Fibroblast of the conjunctiva (primary cell): ENCODE data around the gene SLC6A18.
"Not testable (repeated sequence)": the region's sequence is repeated elsewhere in the genome, so short reads cannot be mapped to it uniquely, and the experiment has no call there.

Experiments used
- DNase-seq: peaks from one replicate; pipeline ENCODE4 v3.0.0-alpha.2; 2010; ENCODE audit warnings: low read depth

SLC6A18 gene

GRCh38 chr5:1254196-1254595 is 29.0 kb downstream of the SLC6A18 start:
- DNase-seq: no peak

GRCh38 chr5:1255081-1255561 is 29.9 kb downstream of the SLC6A18 start:
- no peak for DNase-seq

DNA sequence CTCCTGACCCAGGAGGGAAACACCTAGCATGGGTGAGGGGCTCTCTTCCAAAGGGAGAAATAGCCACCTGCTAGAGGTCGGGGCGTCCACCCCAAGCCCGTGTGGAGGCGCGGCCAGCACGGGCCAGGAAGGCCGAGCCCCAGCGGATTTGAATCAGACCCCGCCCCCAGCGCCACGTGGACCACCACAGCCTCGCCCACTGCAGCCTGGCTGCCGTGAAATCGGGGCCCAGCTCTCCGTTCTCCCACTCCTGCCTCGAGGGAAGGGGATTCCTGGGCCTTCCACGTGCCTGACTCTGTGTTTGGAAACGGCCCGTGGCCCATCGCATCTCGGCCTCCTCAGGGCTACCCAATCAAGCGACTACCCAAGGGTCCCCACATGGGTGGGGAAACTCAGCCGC is 31.6 kb downstream of the SLC6A18 start:
- no peak for DNase-seq

- DNase-seq: no peak
Observed at GRCh38 chr5:1257363-1257762, 32.2 kb downstream of the SLC6A18 start.

DNA sequence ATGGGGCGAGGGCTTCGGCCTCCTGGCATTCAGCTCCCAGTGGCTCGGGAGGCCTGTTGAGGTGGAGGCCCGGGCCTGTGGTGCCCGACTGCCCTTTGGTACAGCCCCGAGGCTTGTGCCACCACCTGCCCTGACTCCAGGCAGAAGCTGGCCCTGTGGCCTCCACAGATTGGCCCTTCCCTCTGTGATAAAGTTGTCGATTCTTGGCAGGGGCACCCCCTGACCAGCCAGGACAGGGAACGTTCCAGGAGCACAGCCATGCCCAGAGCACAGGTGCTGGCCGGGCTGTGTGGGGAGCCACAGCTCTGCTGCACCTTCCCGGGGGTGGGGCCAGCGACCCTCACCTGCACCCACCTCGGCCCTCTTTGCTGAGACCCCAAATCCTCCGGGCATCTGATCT is 32.7 kb downstream of the SLC6A18 start:
- DNase-seq: no peak

GRCh38 chr5:1259806-1260480 is 34.8 kb downstream of the SLC6A18 start:
- no peak for DNase-seq

DNA sequence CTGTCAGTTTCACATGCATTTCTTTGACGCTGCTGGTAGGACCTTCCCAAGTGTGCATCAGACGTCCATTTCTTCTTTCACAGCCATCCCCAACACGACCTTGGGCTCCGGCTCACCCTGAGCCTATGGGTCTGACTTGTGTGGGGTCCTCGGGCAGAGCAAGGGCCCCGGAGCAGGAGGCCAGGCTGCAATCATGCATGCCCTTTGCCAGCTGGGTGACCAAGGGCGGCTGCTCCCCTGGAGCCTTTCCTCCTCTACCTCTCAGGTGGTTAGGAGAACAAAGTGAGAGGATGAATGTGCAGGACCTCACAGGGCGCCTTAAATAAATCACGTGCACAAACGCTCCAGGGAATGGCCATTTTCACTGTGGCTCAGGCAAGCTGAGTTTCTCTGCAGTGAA is 36.5 kb downstream of the SLC6A18 start:
- no peak for DNase-seq

DNA sequence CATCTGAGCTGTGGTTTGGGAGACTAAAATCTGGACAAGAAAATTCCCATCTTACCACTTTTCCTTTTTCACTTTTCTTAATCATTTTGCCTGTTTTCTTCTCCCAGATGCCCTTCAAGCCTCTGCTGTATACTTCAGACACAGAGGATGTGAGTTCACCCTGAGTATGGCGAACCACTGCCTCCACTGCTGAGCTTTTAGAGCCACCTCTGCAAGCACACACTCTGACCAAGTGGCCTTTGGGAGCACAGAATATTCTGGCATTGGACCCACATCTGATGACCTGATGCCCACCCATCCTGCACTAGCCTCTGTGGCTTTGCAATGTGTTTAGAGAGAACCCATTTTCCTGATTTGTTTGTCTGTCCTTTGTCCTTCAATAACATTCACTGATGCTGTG is 37.2 kb downstream of the SLC6A18 start:
- no peak for DNase-seq

GRCh38 chr5:1264211-1264610 is 39.0 kb downstream of the SLC6A18 start:
- no peak for DNase-seq

DNA sequence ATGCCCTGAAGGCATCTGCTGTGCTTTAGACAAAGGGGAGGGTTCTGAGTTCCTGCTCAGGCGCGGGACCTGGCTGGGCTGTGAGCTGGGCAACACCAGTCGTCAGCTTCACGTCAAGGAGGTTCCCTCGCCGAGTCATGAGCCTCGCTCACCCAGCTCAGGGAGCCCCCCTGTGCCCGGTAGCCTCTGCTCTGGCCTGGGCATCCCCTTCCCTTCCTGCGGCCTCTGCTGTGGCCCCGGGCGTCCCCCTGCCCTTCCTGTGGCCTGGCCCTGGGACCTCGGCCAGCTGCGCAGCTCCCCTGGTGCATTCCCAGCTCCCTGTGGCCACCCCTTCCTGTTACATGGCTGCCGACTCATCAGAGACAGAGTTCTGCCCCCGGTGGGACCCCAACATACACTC is 39.8 kb downstream of the SLC6A18 start:
- no peak for DNase-seq

DNA sequence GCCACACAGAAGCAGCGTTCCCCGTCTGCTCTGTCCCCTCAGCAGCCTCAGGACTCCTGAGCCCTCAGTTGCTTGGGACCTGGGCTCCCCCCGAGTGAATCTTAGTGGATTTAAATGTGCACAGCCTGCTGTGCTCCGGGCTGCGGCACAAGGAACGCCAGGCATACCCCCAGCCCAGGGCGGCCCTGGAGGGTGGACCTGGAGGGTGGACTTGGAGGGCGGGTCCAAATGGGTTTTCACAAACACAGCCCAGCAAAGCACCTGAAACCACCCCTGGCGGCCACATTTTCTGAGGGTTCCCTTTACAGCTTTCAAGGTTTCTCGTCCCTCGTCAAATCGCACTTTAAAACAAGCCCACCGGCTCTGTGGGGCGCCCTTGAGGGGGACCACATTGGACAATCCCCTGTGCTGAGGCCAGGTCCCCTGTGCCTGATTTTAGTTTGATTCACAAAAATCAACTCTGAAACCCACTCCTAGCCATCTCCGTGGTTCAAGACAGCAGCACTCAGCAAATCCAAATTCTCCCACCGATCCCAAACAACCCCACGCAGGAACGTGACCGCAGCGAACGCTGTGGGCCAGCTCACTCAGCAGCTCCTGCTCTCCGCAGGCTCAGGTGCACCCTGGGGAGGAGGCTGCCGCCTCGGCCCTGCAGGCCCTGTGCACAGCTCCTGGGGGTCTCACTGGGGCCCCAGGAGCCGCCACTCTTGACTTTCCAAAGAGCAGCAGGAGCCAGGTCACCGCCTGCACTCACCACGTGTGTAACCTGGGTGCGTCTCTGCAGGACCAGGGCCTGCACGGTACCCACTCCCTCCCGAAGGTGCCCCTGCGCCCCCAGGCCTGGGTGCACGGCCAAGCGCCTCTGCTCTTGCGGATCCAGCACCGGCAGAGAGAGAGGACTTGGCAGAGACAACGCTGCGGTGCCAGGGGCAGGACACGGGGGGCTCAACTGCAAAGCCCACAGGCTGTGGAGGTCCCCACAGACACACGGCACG is 40.6 kb downstream of the SLC6A18 start:
- DNase-seq: no peak

DNA sequence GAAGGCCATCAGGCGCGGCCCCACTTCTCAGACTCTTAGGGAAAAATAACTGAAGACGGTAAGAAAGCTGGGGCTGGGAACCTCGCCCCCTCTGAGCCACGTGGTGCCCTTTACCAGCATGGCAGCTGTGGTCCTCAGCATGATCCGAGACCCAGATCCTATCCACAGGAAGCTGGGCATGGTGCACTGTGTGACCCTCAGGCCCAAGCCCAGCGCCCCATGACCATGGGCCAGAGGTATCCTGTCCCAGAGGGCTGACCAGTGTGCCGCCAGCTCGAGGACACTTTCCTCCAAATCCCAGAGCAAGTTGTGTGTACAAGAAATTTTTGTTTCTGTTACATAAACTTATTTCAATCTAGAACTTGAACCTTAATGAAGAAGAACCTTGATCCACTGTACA is 41.6 kb downstream of the SLC6A18 start:
- DNase-seq: no peak

DNA sequence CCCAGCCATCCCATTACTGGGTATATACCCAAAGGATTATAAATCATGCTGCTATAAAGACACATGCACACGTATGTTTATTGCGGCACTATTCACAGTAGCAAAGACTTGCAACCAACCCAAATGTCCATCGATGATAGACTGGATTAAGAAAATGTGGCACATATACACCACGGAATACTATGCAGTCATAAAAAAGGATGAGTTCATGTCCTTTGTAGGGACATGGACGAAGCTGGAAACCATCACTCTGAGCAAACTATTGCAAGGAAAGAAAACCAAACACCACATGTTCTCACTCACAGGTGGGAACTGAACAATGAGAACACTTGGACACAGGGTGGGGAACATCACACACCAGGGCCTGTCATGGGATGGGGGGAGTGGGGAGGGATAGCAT is 42.3 kb downstream of the SLC6A18 start:
- not testable (repeated sequence) for DNase-seq

DNA sequence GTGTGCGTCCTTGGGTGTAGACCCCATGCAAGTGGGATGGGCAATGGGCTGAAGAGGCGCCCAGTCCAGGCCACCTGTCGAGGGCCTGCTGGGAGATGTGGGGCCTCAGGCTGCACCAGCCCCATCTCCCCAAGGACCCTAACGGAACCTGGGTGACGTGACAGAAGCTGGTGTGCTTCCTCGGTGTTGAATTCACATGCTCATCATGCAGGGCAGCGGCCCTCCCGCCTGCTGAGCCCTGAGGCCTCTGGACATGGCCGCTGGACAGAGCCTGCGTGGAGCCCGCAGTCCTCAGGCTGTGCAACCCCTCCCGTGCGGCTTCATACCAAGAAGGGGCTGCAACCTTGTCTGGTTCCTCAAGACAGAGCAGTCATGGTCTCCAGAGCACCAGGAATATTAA is 42.9 kb downstream of the SLC6A18 start:
- DNase-seq: no peak

DNA sequence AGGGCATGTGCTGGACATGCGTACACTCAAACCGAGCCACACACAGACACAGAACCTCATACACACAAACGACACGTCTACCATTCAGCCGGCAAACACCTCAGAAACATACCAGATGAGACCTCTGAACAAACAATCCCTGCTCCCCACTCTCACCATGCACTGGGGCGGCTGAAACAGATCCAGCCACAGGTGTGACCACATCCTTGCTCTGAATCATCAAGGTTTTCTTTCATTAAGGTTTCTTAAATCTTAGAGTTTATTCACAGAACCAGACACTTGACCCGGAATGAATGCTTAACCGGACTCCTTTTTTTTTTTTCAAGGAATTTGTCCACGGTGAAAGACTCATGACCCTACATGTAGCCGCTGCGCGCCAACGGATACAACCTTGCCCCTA is 43.5 kb downstream of the SLC6A18 start:
- no peak for DNase-seq

DNA sequence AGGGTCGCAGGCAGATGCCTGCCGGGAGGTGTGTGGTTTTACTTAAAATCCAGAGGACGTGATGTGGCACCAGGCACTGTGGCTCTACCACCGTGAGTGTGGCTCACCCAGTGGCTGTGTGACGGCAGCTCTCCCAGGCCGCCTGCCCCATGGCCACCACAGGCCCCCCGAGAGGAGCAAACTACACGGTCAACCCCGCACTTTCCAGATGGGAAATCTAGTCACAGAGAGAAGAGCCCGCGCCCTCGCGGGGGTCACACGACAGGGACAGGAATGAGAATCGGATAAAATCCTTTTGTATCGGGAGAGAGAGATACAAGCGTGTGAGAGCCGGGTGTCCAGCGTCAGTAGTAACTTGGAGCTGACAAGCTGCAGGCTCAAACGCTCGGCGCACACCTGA is 45.2 kb downstream of the SLC6A18 start:
- DNase-seq: no peak

GRCh38 chr5:1270933-1271914 is 46.0 kb downstream of the SLC6A18 start:
- no peak for DNase-seq

GRCh38 chr5:1272201-1272600 is 47.0 kb downstream of the SLC6A18 start:
- no peak for DNase-seq

- no peak for DNase-seq
Observed at GRCh38 chr5:1273745-1274144, 48.6 kb downstream of the SLC6A18 start.

DNA sequence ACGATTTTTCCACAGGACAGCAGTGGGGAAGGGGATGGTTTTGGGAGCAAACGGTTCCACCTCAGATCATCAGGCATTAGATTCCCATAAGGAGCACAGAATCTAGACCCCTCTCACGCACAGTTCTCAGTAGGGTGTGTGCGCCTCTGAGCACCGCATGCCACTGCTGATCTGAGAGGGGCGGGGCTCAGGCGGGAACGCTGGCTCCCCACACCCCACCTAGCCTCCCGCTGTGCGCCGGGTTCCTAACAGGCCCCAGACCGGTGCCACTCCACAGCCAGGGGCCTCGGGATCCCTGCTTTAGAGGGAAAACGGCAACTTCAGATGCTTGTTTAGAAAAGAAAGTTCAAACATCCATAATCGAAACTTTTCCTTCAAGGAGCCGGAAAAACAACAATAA is 49.3 kb downstream of the SLC6A18 start:
- DNase-seq: no peak

GRCh38 chr5:1275397-1276391 is 50.5 kb downstream of the SLC6A18 start:
- not testable (repeated sequence) for DNase-seq
